B cell (primary cell): Measurements from ENCODE around the gene SLAMF6.
"Not testable (repeated sequence)": the region's sequence is repeated elsewhere in the genome, so short reads cannot be mapped to it uniquely, and the experiment has no call there.

Experiments used
- CTCF ChIP-seq: fragments of 200-600 bp; IDR thresholded peaks from one replicate; pipeline ENCODE4 v1.8.0; 2022; ENCODE audit warnings: antibody characterized with exemption, mild to moderate bottlenecking
- EZH2 ChIP-seq: IDR thresholded peaks from 2 replicates; pipeline ENCODE4 v1.6.1; 2012; ENCODE audit warnings: borderline replicate concordance, low read depth, mild to moderate bottlenecking, moderate library complexity, low read length; ENCODE audit not compliant: insufficient read depth, poor library complexity, severe bottlenecking

- not testable (repeated sequence) for TF ChIP-seq EZH2, CTCF
These were observed 24.6 kb downstream of the SLAMF6 start for GRCh38 chr1:160498301-160499065.
